K562 (cell line): ENCODE results near the gene CPM. TPM values are rescaled to one million over a fixed set of nuclear protein-coding genes. Genes with fewer than 3 reads are reported as not detected.

Experiments
- ATAC-seq: fragments of 200-7000 bp; cut with Tn5 transposase; 3 replicates; pipeline ENCODE4 v1.9.1; 2020; ENCODE audit warnings: moderate library complexity
- BruUV-seq: library from RNA; stranded (reverse); fragments of 400-500 nt; replicated peaks from 2 replicates; lab custom pipeline; 2021; lab: Mats Ljungman, UMichigan
- CTCF ChIA-PET: fragments of 300-600 bp; formaldehyde crosslinking; extraction: SDS; loops from one replicate; lab custom pipeline; 2021; ENCODE audit warnings: low intra/inter-chr PET ratio; lab: Yijun Ruan, JAX
- POLR2A ChIA-PET: fragments of 300-600, 350-650 bp; sonication (Branson Sonifier 250); formaldehyde crosslinking; extraction: SDS; loops from one replicate; lab custom pipeline; 2021; ENCODE audit warnings: antibody characterized with exemption, inconsistent platforms; lab: Yijun Ruan, JAX
- DNase-seq, 4 experiments: peaks; one replicate each; pipeline versions ENCODE4 v3.0.0 to v3.0.0-alpha.2; 2011 to 2018; ENCODE audit warnings: low spot score in 3 of 4, mixed read lengths in 3 of 4; ENCODE audit errors: extremely low read depth in 1 of 4
- FAIRE-seq: peaks from 2 replicates; lab custom pipeline; 2011; peaks lifted over from hg19 to GRCh38; lab: Jason Lieb, UNC
- H2AFZ ChIP-seq: 2 replicates; pipeline ENCODE4 v1.6.0; 2011; ENCODE audit warnings: low read depth, low read length, control low read depth, inconsistent platforms
- H3K27ac ChIP-seq: fragments of 200-600 bp; 3 replicates; pipeline ENCODE4 v1.8.0; 2011; ENCODE audit warnings: low read depth, mild to moderate bottlenecking, control low read depth, inconsistent platforms, low read length, moderate library complexity, mixed read lengths; ENCODE audit errors: extremely low read depth
- H3K27me3 ChIP-seq, 2 experiments: fragments of 300-600 bp in 1 of 2; 2 replicates in 1 of 2; 3 replicates in 1 of 2; pipeline versions ENCODE4 v1.6.0 to v1.8.0; 2011; ENCODE audit warnings: inconsistent platforms in 2 of 2, low read length in 2 of 2, mild to moderate bottlenecking in 1 of 2, mixed read lengths in 1 of 2, moderate library complexity in 1 of 2; ENCODE audit not compliant: control insufficient read depth in 2 of 2, insufficient read depth in 2 of 2
- H3K36me3 ChIP-seq: fragments of 300-600 bp; 3 replicates; pipeline ENCODE4 v1.8.0; 2011; ENCODE audit warnings: mild to moderate bottlenecking, low read length, inconsistent platforms; ENCODE audit not compliant: control insufficient read depth, insufficient read depth
- H3K4me1 ChIP-seq, 2 experiments: fragments of 200-600 bp in 1 of 2; replicated peaks in 1 of 2; 2 replicates in 1 of 2; 3 replicates in 1 of 2; pipeline versions ENCODE4 v1.5.1 to v1.8.0; 2011; ENCODE audit warnings: inconsistent platforms in 2 of 2, low read length in 2 of 2, mild to moderate bottlenecking in 1 of 2, mixed read lengths in 1 of 2, moderate library complexity in 1 of 2; ENCODE audit not compliant: control insufficient read depth in 2 of 2, insufficient read depth in 2 of 2
- H3K4me2 ChIP-seq: 2 replicates; pipeline ENCODE4 v1.6.1; 2011; ENCODE audit warnings: low read length, control low read depth, inconsistent platforms, mixed read lengths; ENCODE audit not compliant: insufficient read depth
- H3K4me3 ChIP-seq: fragments of 200-600 bp; sonication (generic), shearing (Covaris generic); 2 replicates; pipeline ENCODE4 v1.5.1; 2016; ENCODE audit warnings: control low read depth, inconsistent platforms
- H3K79me2 ChIP-seq: fragments of 200-600 bp; 3 replicates; pipeline ENCODE4 v1.8.0; 2011; ENCODE audit warnings: low read length, inconsistent platforms; ENCODE audit not compliant: control insufficient read depth, insufficient read depth
- H3K9ac ChIP-seq, 2 experiments: 2 replicates each; pipeline versions ENCODE4 v1.6.0 to v1.6.1; 2011; ENCODE audit warnings: low read depth in 2 of 2, low read length in 2 of 2, control low read depth in 1 of 2, inconsistent platforms in 1 of 2, mild to moderate bottlenecking in 1 of 2, mixed read lengths in 1 of 2; ENCODE audit not compliant: insufficient read depth in 1 of 2
- H3K9me1 ChIP-seq: one replicate; pipeline ENCODE4 v1.6.0; 2011; ENCODE audit warnings: inconsistent platforms, mild to moderate bottlenecking, low read length, moderate library complexity; ENCODE audit not compliant: control insufficient read depth, insufficient read depth
- H3K9me3 ChIP-seq: replicated peaks from 2 replicates; pipeline ENCODE4 v1.5.1; 2011; ENCODE audit warnings: low read depth, low read length, inconsistent platforms; ENCODE audit not compliant: control insufficient read depth, insufficient read depth
- H4K20me1 ChIP-seq: replicated peaks from 2 replicates; pipeline ENCODE4 v1.6.1; 2011; ENCODE audit warnings: low read length, inconsistent platforms, mixed read lengths; ENCODE audit not compliant: control insufficient read depth, insufficient read depth
- CBX1 ChIP-seq: sonication (generic); IDR thresholded peaks from 2 replicates; pipeline ENCODE4 v1.6.1; 2016; ENCODE audit warnings: antibody characterized with exemption, low read depth, mild to moderate bottlenecking
- DDX20 ChIP-seq: fragments of 450-650 bp; IDR thresholded peaks from 2 replicates; pipeline ENCODE4 v1.6.1; 2016; ENCODE audit warnings: missing genetic modification characterization, low read depth, mild to moderate bottlenecking, missing compliant biosample characterization, moderate library complexity
- FIP1L1 ChIP-seq: fragments of 200-400 bp; formaldehyde crosslinking; IDR thresholded peaks from 2 replicates; pipeline ENCODE4 v1.6.1; 2018; ENCODE audit warnings: mild to moderate bottlenecking, low read depth, low read length; ENCODE audit not compliant: poor library complexity, severe bottlenecking
- FOSL1 ChIP-seq: fragments of 200-800 bp; sonication (Bioruptor generic); conservative IDR thresholded peaks from 2 replicates; pipeline ENCODE4 v1.6.1; 2016; ENCODE audit warnings: missing genetic modification characterization, missing compliant biosample characterization
- FOXM1 ChIP-seq, 2 experiments: fragments of 450-650 bp in 1 of 2; sonication (generic) in 1 of 2; formaldehyde crosslinking in 1 of 2; IDR thresholded peaks; 2 replicates each; pipeline versions ENCODE4 v1.6.1 to v1.9.0; 2017 to 2022; ENCODE audit warnings: low read depth in 2 of 2, mild to moderate bottlenecking in 2 of 2, missing genetic modification reagents in 1 of 2, moderate library complexity in 1 of 2
- GTF2E2 ChIP-seq: fragments of 200-800 bp; sonication (Bioruptor generic); IDR thresholded peaks from 2 replicates; pipeline ENCODE4 v1.6.1; 2016; ENCODE audit warnings: missing genetic modification characterization, missing compliant biosample characterization
- LCOR ChIP-seq: sonication (generic); formaldehyde crosslinking; IDR thresholded peaks from 2 replicates; pipeline ENCODE4 v1.8.0; 2022; ENCODE audit warnings: mild to moderate bottlenecking, missing genetic modification reagents
- TGIF2 ChIP-seq: sonication (generic); formaldehyde crosslinking; IDR thresholded peaks from 2 replicates; pipeline ENCODE4 v1.8.1; 2022; ENCODE audit warnings: mild to moderate bottlenecking, missing genetic modification reagents, moderate library complexity
- ZC3H8 ChIP-seq: fragments of 450-650 bp; IDR thresholded peaks from 2 replicates; pipeline ENCODE4 v1.6.1; 2017
- ZKSCAN3 ChIP-seq: fragments of 250-450 bp; sonication (Bioruptor Pico); IDR thresholded peaks from 2 replicates; pipeline ENCODE4 v1.4.0; 2020
- WGBS: fragments of 100-300 bp; shearing (Covaris generic); methylation state at CpG from one replicate; pipeline ENCODE4 v1.1.6; 2016; ENCODE audit warnings: low coverage, mixed read lengths; ENCODE audit not compliant: insufficient coverage; ENCODE audit errors: missing lambda C conversion rate; 5-methylcytosine and 5-hydroxymethylcytosine counted together
- in situ Hi-C: fragments of 300-500 bp; cut with MboI; formaldehyde crosslinking; loops from 4 replicates; pipeline ENCODE4 v1.15.0; 2018; ENCODE audit warnings: inconsistent platforms, mixed read lengths
- intact Hi-C: fragments of 100-400 bp; cut with micrococcal nuclease; formaldehyde crosslinking; loops from 2 replicates; pipeline ENCODE4 v1.14.2; 2022
- polyA plus RNA-seq, 8 experiments: library from polyadenylated mRNA; depleted of rRNA in 4 of 8; stranded (reverse) in 5 of 8; unstranded in 3 of 8; fragments of >200 nt; fragmentation: Nextera tagmentation in 2 of 8; fragmentation: Illumina TruSeq in 1 of 8; extraction: Ambion mirVana in 2 of 8; extraction: Trizol in 1 of 8; gene quantifications; 2 replicates each; pipeline versions ENCODE4 v1.2.1 to v1.2.3, GENCODE V29; 2011 to 2014; ENCODE audit warnings: inconsistent platforms in 1 of 8, missing spikeins in 1 of 8
- total RNA-seq, 7 experiments: library from RNA; depleted of rRNA in 6 of 7; stranded (reverse); fragments of >200 nt in 6 of 7; fragmentation: Illumina TruSeq in 2 of 7; extraction: Trizol in 2 of 7; gene quantifications; 2 replicates each; pipeline versions ENCODE4 v1.2.1 to v1.2.3, GENCODE V29; 2011 to 2021; ENCODE audit warnings: low replicate concordance in 1 of 7
- TF ChIP-seq, protein P1 (sequence below), 2 experiments: IDR thresholded peaks; 2 replicates each; pipeline ENCODE4 v1.6.1; 2012; ENCODE audit warnings: improper control_type of control experiment in 2 of 2, low read depth in 2 of 2, low read length in 2 of 2, borderline replicate concordance in 1 of 2
- TF ChIP-seq, protein P2 (sequence below): sonication (generic); formaldehyde crosslinking; IDR thresholded peaks from 2 replicates; pipeline ENCODE4 v1.8.1; 2023; ENCODE audit warnings: mild to moderate bottlenecking, missing genetic modification reagents

Gene CPM
- total and polyA plus RNA-seq, 9 of the 15 experiments (the other 6 are each of a cell fraction or from before 2014, with no cell fraction given): 0.31 TPM; not detected in 8

DNA sequence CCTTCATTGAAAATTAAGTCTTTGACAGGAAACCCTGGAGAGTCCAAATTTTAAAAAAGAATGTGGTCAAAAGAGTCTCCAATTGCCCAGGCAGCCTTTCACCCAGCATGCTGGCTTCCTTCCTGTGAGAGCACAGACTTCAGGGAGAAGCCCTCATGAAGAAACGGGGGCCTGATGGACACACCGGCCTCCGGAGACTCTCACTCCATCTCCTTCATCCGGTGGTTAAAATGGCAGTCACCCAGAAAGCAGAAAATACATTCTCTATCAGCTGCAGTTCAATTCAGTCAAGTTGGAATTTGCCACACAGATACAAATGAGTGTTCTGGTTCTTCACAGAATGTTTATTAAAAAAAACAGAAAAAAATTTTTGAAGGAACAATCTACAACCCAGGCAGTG, 56.5 kb downstream of the CPM start:
- Histone ChIP-seq H3K27me3 (peaks cover 8 to 27% of the 10 kb centered on the region in 2 experiments; a peak in 4 of 5 replicates), H3K36me3 (no peaks in the 10 kb centered on the region), H3K9me1 (no peaks in the 10 kb centered on the region), H2AFZ (no peak overlapping the region), H3K4me2 (no peak overlapping the region), H3K4me1 (no peaks in the 10 kb centered on the region), H3K4me3 (no peak overlapping the region), H3K27ac (no peak overlapping the region), H3K9ac (no peak overlapping the region), H3K9me3 (no peaks in the 10 kb centered on the region), H3K79me2 (no peaks in the 10 kb centered on the region), H4K20me1 (no peaks in the 10 kb centered on the region)
- no peak for DNase-seq
- ChIA-PET POLR2A (interaction anchor here (0.5 kb wide), 1 partner anchor 1607 kb away, joined by 3 read pairs; the partner anchor contains the start of gene CAND1), CTCF (interaction anchor here (0.9 to 1.5 kb wide), 2 partner anchors 11 to 194 kb away, joined by 3 to 5 read pairs; no protein-coding TSS in a partner anchor)
- 0% methylated on average over 4 of the region's 4 CpGs for WGBS
- in situ Hi-C loops: no loop called here
- intact Hi-C loops: no loop called here
- ATAC-seq: no peak
- FAIRE-seq: no peak
- TF ChIP-seq LCOR (CRISPR knock-in tag): no peak
- TF ChIP-seq, protein P1, sequence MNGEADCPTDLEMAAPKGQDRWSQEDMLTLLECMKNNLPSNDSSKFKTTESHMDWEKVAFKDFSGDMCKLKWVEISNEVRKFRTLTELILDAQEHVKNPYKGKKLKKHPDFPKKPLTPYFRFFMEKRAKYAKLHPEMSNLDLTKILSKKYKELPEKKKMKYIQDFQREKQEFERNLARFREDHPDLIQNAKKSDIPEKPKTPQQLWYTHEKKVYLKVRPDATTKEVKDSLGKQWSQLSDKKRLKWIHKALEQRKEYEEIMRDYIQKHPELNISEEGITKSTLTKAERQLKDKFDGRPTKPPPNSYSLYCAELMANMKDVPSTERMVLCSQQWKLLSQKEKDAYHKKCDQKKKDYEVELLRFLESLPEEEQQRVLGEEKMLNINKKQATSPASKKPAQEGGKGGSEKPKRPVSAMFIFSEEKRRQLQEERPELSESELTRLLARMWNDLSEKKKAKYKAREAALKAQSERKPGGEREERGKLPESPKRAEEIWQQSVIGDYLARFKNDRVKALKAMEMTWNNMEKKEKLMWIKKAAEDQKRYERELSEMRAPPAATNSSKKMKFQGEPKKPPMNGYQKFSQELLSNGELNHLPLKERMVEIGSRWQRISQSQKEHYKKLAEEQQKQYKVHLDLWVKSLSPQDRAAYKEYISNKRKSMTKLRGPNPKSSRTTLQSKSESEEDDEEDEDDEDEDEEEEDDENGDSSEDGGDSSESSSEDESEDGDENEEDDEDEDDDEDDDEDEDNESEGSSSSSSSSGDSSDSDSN (IDR thresholded peaks at IDR 0.05; ENCODE audit: borderline replicate concordance in 1 of 2, low read depth in 2 of 2, low read length in 2 of 2): no peak
- TF ChIP-seq FIP1L1: no peak
- TF ChIP-seq, protein P2, sequence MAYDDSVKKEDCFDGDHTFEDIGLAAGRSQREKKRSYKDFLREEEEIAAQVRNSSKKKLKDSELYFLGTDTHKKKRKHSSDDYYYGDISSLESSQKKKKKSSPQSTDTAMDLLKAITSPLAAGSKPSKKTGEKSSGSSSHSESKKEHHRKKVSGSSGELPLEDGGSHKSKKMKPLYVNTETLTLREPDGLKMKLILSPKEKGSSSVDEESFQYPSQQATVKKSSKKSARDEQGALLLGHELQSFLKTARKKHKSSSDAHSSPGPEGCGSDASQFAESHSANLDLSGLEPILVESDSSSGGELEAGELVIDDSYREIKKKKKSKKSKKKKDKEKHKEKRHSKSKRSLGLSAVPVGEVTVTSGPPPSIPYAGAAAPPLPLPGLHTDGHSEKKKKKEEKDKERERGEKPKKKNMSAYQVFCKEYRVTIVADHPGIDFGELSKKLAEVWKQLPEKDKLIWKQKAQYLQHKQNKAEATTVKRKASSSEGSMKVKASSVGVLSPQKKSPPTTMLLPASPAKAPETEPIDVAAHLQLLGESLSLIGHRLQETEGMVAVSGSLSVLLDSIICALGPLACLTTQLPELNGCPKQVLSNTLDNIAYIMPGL (CRISPR knock-in tag): no peak
- no peak for TF ChIP-seq FOSL1 (tag)
- TF ChIP-seq ZC3H8: no peak
- no peak for TF ChIP-seq GTF2E2 (tag)
- TF ChIP-seq TGIF2 (CRISPR knock-in tag): no peak
- no peak for TF ChIP-seq ZKSCAN3 (CRISPR knock-in tag)
- TF ChIP-seq DDX20: no peak
- TF ChIP-seq FOXM1 (IDR thresholded peaks at IDR 0.05; ENCODE audit: low read depth): no peak
- TF ChIP-seq FOXM1 (CRISPR knock-in tag; IDR thresholded peaks at IDR 0.05; ENCODE audit: low read depth): no peak
- TF ChIP-seq CBX1: no peak
- no TSS peak for BruUV-seq
